Activated CD4-positive, CD25-positive, alpha-beta regulatory T cell treated with anti-CD3 and anti-CD28 coated beads, Interleukin-2, amount 50 U/mL, for 72 hours (primary cell): ENCODE measurements around the gene SNCG.
"Not testable (repeated sequence)": the region's sequence is repeated elsewhere in the genome, so short reads cannot be mapped to it uniquely, and the experiment has no call there.

Source experiments
- DNase-seq: peaks from one replicate; pipeline ENCODE4 v3.0.0; 2021

Gene SNCG

GRCh38 chr10:86945361-86946212, 12.8 kb upstream of the SNCG start:
- DNase-seq, result peak; percentile 23

GRCh38 chr10:86946213-86947155, 11.9 kb upstream of the SNCG start:
- DNase-seq, result peak; percentile 23

GRCh38 chr10:86947806-86948205, 10.6 kb upstream of the SNCG start:
- not testable (repeated sequence) for DNase-seq

- peak; percentile 25 for DNase-seq
Measured at GRCh38 chr10:86950349-86950748, 8.1 kb upstream of the SNCG start.

- DNase-seq, result no peak
Measured at GRCh38 chr10:86951184-86951761, 7.1 kb upstream of the SNCG start.

DNA sequence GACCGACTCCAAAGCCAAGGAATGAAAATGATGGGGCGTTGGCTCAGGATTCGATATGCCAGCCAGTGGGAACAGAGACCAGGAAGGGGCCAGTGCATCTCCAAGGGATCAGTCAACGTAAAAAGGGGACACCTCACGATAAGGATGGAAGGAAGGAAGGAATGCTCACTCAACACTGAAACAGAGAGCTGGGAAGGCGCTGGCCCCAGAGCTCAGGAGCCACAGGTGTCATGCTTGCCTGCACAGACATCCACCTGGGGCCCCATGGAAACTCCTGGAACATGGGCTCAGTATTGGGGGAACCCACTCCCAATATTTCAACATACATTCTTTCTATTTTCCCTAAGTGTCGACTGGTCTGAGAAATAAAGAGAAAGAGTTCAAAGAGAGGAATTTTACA, 6.3 kb upstream of the SNCG start:
- no peak for DNase-seq

- DNase-seq, result not testable (repeated sequence)
Measured at GRCh38 chr10:86952697-86953096, 5.7 kb upstream of the SNCG start.

DNA sequence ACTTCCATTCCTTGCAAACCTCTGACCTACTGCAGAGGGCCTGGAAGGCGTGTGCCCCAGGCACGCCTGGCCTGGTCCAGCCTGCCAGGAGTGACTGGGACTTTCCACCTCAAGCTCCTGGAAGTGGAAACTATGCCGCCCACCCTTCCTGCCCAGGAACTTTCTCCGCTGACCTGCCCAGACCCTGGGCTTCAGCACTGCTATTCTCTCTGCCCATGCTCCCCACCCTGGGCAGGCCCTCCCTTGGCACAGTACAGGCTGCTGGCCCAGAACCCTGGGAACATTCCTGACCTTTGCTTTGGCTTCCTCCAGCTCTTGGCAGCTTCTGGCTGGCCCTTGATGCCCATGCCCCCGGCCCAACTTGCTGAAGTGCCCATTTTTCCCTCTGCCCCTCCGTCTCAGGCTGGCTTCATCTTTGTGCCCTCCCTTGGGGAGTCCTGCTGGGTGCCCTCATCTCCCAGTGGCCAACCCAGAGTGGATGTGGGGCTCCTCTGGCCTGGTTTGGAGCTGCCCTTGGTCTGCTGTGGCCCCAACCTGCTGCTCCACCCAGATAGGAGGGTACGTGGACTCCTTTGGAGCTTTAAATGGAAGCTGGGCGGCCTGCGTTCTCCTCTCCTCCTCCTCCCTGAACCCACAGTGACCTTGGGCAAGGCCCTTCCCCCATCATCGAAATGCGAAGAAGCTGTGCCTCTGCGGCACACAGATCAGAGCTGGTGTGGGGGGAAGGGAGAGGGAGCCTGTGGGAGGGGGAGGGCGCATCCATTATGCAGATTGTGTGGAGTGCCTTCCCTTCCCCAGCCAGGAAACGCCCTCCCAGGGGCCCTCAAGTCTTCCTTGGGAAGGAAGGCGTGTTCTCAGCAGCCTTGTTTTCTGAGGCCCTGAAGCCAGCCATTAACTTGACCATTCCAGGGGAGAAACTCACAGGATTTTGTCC, 4.4 kb upstream of the SNCG start:
- no peak for DNase-seq

- no peak for DNase-seq
Measured at GRCh38 chr10:86954681-86955500, 3.5 kb upstream of the SNCG start.

GRCh38 chr10:86955501-86956194, 2.8 kb upstream of the SNCG start:
- DNase-seq, result no peak

GRCh38 chr10:86956195-86956847, 2.1 kb upstream of the SNCG start:
- no peak for DNase-seq

GRCh38 chr10:86956848-86957448, 1.5 kb upstream of the SNCG start:
- no peak for DNase-seq

- DNase-seq, result no peak
Measured at GRCh38 chr10:86957471-86958115, 806 bp upstream of the SNCG start, which contains the start of gene MMRN2. TSS of gene MMRN2 (minus strand) at chr10:86957615. CDS start at chr10:86957541, 74 bp downstream.

DNA sequence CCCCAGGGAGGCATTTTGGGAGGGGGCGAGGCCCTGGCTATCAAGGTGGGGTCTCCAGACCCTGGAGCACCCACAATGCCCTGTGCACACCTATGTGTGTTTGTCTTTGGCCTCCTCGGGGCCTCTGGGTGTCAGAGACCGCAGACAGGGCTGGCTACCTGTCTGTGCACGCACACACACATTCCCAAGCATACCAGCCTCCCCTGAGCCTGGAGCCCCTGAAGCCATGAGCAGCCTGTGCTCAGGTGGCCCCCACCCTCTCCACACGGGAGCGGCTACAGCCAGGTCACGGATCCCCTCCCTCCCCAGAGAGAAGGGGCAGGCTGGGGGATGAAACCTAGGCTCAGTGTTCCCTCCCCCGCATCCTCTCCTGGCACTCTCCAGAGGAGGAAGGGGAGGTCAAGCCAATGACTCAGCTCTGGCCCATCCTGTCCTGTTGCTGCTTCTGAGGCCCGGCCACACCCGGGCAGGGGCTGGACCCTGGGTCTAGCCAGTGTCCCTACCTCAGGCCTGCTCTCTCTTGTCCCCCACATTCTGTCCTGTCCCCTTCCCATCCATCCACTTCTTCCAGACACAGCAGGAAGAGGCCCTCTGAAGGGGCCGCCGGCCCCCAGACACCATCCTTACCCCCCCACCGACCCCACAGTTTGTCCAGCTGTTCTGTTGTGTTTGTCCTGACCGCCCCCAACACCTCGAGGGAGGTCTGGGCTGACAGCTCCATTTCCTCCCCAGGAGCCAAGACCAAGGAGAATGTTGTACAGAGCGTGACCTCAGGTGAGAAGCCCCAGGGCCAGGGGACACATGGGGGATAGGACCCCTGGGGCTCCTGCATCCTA, 720 bp downstream of the SNCG start:
- no peak for DNase-seq

- no peak for DNase-seq
Measured at GRCh38 chr10:86959737-86960002, 1.3 kb downstream of the SNCG start.

GRCh38 chr10:86960003-86960862, 1.8 kb downstream of the SNCG start:
- DNase-seq, result peak; percentile 33

DNA sequence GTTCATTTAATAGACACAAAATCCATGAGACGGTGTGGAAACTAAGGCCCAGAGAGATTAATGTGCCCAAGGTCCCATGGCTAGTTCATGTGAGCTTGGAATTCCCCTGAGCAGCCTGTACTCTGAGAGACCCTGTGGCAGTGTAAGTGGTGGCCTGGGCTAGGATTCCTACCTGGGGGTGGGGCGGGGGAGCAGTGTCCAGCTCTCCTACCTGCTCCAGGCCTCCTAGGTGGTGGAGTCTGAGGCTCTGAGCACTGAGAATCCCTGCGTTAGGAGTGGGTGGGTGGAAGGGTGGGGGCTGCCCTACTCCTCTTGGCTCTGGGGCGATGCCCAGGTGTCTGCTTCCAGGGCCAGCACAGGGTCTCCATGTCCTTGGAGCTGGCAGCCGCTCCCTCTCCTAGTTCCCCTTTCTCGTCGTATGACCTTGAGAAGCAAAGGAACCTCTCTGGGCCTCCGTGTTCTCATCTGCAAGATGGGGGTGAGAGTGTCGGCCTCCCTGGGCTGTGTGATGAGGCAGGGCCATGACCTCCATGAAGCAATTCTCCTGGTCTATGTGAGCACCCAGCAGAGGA, 2.5 kb downstream of the SNCG start:
- no peak for DNase-seq
